GF-D8 (cell line): Measurements from ENCODE around the gene KCNJ5.
"Not testable (repeated sequence)": the region's sequence is repeated elsewhere in the genome, so short reads cannot be mapped to it uniquely, and the experiment has no call there.

Source experiments
- DNase-seq: peaks from one replicate; lab custom pipeline; 2025; lab: John Stamatoyannopoulos, UW

Gene KCNJ5

DNA sequence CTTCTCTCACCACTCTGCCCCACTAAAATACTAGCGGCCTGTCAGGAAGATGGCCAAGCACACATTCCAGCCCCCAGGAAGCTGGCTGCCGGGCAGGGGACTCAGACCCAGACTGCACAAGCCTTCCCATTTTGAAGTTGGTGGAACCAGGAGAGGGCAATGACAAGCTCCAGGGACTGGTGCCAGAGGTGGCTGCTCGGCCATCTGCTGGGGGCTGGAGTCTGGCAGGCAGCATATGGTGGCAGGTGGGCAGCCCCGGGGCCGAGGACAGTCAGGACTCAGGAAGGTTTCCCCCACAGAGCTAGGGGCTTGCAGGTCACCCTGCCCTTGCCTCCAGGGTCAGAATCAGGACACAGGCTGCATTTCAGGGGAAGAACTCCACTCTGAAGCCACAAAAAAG lies 22.6 kb downstream of the KCNJ5 start:
- DNase-seq, result no peak

DNA sequence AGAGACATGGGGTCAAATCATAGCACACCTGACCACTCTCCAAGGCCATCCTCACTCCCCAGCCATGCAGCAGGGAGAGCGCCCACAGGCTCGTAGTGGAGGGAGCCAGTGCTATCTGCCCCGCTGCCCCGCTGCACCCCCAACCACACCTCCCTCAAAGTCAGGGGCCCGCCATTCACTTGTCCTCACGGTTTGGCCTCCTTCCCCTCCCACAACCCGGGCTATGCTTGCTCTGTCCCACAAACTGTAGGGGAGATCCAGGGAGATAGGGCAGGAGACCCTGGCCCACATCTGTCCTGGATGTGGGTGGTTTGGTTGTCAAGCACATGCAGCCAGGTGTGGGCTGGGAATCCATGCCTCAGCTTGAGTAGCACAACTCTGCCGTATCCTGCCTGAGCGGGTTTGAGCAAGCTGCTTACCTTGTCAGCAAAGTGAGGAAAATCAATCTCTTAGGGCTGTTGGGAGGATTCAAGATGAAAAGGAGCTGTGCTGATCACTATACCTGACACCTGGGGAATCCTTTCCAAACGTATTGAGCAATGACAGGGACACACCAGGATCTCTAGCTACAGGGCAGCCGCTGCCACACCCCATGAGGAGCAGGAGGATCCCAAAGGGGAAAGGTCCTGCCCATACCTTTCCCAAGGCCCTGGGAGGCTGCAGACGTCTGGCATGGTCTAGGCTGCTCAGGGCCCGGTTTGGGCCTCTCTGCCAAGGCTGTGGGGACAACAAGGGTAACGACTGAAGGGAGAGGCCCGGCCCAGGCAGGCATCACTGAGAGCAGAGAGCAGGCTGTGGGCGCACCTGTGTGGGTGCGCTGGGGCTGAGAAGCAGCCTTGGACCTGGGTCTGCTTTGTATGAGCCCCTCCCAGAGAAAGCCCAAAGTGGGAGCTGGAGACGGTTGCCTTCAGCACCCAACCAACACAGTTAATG lies 23.3 kb downstream of the KCNJ5 start:
- no peak for DNase-seq

DNA sequence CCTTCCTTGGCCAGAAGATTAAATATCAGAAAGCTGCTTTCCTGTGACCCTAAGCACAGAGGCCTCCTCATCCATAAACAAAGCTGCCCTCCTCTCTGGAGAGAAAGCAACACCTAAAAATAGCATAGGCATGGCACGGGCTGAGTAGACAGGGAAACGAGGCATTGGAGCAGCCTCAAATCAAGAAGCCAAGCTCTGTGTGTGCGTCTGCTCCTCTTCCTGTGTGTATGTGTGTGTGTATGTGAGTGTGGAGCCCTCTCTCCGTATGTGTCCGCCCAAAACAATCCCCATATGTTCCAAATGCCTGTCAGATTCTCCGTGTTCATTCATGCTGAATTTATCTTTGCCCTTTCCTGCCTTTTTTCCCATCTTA lies 24.0 kb downstream of the KCNJ5 start:
- DNase-seq, result no peak

DNA sequence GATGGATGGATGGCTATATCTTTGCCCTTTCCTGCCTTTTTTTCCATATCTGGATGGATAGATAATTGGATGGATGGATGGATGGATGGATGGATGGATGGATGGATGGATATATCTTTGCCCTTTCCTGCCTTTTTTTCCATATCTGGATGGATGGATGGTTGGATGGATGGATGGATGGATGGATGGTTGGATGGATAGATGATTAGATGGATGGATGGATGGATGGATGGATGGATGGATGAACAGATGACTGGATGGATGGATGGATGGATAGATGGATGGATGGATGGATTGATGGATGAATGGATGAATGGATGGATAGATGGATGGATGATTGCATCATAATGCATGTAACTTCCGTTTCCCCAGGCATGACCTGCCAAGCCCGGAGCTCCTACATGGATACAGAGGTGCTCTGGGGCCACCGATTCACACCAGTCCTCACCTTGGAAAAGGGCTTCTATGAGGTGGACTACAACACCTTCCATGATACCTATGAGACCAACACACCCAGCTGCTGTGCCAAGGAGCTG lies 24.9 kb downstream of the KCNJ5 start:
- no peak for DNase-seq

DNA sequence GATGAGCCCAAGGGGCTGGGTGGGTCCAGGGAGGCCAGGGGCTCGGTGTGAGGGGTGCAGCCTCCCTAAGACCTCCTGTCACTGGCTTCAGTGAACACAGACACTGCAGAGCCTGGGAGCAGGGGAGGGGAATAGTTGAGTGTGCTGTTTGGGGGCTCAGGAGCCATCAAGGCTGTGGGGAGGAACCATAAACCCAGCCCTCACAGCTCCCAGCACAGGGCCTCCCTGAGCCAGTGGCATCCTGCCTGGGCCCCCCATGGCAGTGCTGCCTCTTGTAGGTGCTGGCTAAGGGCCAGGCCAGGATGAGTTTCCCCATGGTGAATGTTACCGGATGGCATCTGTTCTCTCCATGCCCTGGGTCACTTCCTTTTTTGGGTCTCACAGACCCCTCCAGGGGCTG lies 25.5 kb downstream of the KCNJ5 start:
- DNase-seq, result no peak

DNA sequence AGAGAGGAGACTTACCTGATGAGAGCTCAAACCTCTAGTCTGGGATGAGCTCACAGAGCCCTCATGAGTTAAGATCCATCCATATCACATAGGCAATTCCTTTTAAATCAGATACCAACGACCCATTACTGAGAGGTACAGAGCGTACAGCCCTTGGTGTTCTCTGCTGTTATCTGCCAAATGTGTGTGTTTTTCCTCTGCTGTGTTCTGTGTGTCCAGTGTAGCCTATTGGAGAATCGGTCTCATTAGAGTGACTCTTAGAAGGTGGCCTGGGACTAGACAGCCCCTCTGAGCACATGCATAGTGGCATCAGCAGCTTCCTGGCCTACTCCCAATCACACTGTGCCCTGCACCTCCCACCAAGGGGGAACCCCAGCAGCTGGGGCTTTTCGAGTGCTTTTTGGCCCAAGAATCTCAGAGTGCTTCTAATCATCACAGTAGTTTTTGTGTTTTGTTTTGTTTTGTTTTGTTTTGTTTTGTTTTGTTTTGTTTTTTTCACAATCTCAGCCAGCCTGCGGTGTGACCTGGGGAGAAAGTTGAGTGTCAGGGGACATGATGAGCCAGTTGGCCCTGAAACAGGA lies 26.1 kb downstream of the KCNJ5 start:
- no peak for DNase-seq

DNA sequence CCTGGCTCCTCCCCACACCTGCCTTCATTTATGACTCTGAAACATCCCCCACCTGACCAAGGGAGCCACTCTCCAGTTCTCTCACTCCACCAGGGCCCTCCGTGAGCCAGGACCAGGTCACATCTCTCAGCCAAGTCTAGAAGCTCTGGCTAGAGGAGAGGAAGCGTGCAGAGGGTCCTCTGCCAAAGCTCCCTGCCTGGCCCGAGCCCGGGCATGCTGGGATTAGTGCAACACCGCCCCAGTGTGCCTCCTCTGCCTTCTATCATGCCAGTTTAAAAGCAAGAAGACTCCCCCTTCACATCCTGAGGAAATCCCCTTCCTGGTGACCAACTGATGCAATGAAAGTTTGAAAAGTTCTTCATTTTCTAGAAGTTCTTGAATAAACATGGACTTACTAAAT lies 28.1 kb downstream of the KCNJ5 start:
- DNase-seq, result no peak

DNA sequence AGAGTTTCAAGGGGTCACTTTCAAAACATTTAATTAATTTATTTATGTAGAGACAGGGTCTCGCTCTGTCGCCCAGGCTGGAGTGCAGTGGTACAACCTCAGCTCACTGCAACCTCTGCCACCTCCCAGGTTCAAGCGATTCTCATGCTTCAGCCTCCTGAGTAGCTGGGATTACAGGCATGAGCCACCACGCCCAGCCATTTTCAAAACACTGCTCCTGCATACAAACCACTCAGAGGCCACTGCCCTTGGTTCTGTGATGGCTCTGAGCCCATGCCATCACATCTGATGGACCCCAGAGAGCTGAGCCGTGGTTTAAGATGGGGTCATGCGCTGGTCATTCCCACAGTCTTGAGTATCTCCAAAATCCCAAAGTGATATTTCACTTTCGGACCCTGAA lies 28.5 kb downstream of the KCNJ5 start:
- not testable (repeated sequence) for DNase-seq

DNA sequence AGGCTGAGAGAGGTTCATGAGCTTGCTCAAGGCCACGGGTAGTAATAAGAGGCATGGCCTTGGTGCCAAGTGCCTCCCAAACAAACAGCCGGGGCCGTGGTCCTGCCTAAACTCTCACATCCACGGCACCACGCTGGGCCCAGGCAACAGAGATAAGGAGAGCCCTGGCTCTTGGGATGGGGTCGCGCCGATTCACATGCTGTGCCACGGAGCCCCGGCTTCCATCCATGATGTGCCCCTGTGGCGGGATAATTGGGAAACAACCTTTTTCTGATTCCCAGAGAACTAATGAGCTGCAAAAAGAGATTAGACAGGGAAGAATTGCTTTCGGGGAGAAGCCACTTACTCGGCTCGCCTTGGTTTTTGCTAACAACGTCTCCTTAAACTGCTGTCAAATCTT lies 29.5 kb downstream of the KCNJ5 start:
- DNase-seq, result no peak

DNA sequence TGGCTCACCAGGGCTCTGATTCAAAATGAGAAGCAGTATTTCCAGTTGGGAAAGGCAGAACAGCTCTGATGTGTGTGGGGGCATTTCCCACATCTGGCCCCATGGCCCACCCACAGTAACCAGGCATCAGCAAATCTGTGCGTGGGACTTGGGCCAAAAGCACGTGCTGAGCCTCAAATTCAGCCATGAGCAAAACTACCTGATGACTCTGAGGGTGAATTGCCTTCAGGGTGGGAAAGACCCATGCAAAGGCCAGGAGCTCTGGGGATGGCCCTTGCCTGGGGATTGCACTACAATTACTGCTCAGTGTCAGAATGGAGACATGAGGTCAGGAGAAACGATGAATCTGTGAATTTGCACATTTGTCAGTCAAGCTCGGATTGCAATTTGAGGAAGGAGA lies 30.6 kb downstream of the KCNJ5 start:
- DNase-seq, result no peak

DNA sequence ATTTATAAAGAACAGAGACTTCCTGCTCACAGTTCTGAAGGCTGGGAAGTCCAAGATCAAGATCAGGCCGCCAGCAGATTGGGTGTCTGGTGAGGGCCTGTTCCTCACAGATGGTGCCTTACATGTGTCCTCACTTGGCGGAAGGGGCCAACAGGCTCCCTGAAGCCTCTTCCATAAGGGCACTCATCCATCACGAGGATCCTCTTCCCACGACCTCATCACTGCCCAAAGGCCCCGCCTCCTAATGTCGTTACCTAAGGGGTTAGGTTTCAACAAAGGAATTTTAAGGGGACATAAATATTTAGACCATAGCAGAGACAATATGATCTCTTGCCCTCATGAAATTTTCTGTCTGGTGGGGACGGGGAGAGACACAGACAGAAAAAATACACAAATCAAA lies 32.9 kb downstream of the KCNJ5 start:
- DNase-seq, result no peak

DNA sequence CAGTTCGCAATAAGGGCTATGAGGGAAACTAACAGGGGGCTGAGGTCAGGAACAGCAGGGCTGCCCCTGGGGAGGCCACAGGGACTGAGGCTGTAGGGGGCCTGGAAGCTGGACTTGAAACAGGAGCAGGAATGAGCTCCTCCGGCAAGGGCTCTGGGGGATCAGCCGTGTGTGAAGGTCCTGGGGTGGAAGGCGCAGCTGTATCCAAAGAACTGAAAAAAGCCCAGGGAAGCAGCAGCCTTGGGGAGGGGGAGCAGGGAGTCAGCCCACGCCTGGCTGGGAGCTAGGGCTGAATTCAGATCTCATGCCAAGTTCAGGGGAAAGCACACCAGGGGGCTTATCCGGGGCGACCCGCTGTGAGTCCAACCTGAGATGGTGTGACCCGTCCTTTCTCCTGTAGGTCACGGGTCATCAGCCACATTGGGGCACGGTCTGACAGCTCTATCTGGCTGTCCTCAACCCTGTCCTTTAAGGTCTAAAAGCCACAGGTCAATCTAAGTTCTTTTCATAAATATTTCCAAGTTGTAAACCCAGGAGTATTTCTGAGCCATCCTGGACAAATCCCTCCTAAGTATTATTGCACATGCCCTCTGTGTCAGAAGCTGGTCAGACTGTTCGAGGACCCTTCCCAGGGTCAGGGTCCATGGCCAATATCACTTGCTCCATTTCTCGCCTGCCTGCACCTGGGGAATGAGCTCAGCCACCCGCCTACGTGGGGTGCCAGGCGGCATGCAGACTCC lies 33.5 kb downstream of the KCNJ5 start:
- DNase-seq, result no peak

DNA sequence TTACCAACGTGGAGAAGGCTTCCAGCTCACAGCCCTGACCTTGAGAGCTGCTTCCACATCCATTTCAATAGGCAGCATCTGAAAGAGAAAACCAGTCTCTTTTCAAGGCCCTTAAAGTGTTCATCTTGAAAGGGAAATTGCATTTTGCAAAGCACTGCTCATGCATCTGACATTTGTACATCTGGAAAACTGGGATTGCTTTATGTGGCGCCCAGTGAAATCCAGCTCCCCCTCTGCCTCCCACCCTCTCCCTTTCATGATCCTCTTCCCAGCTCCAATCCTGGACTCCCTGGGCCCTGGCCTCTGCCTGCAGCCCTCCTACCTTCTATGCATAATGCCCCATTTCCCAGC lies 34.1 kb downstream of the KCNJ5 start:
- no peak for DNase-seq

DNA sequence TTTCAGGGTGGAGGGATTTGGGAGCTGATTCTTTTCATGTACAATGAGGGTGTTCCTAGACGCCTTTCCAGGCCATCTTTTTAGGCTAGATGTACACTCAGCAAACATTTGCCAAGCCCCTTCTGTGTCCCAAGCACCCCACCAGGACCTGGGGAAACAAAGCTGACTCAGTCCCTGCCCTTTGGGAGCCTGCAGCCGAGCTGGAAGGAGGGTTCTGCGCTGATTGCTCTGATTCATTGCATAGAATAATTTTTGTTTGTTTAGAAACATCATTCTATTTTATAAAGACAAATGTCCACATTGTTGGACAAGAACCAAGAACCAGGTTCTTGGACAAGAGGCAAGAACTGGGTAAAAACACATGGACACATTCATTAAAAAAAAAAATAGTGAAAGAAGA lies 34.8 kb downstream of the KCNJ5 start:
- DNase-seq, result no peak

DNA sequence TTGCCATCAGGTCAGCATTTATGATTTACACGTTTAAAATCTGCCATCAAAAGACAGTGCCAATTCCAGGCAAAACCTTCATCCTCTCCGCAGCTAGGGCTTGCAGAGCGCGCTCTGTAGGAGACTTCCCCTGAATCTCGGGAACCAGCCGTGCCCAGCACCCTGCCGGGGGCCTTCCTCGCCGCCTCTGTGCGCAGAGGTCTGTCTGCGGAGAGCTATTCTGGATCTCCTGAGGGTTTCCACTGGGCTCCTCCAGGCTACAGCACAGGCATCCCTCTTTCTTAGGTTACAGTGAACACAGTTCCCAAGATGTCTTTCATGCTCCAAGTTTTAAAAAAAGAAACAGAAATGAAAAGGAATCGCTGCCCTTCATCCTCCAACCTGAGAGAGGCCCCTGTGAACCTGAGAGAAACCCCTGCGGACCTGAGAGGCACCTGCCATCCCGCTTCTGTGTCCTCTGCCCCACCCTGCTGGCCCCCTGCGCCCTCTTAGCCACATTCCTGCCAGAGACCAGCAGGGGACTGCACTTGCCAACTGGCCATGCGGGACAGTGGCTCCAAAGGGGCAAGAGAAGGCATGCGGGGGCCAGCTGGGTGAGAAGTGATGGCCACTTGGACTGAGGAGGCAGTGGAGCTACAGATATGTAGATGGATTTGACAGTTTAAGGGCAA lies 35.4 kb downstream of the KCNJ5 start:
- no peak for DNase-seq

DNA sequence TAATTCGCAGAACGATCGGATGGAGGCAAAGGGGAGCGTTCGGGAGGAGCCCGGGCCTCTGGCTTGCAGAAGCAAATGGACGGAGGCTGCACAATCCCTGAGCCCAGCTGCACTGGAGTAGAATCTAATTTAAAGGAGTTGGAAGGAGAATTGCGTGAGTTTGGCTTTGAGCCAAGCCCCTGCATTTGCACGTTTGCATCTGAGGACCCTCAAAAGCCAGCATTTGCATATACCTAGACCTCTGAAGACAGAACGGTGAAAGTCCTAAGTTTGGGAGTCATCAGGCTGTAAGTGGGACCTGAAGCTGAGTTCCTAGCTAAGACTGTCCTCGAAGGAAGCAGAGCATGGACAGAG lies 35.9 kb downstream of the KCNJ5 start:
- no peak for DNase-seq

DNA sequence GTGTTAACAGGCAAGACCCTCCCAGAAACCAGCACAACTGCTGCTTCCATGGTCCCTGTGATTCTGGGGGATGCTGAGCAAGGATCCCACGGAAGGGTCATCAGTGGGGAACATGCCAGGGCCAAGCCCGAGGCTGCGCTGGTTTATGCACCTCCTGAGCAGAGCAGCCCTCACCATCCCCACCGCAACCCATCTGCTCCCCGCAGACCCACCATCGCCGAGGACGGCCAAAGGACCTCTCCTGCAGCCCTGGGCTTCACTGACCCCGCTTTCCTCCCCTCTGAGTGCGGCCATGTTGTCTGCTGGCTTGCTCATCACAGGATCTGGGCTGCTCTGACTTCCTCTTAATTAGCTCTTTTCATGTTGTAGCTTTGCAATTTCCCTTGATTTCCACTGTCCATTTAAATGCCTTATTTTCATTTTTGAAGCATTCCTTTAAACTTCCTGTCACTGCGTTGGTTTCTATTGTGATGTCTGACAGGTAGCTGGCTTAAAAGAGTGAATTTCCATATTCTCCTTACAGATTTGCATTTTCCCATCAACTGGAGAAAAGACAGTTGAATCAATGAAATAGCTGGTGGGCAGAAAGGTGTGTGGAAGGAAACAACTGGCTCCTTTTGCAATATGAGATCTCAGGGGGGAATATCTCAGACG lies 36.7 kb downstream of the KCNJ5 start:
- DNase-seq, result no peak

DNA sequence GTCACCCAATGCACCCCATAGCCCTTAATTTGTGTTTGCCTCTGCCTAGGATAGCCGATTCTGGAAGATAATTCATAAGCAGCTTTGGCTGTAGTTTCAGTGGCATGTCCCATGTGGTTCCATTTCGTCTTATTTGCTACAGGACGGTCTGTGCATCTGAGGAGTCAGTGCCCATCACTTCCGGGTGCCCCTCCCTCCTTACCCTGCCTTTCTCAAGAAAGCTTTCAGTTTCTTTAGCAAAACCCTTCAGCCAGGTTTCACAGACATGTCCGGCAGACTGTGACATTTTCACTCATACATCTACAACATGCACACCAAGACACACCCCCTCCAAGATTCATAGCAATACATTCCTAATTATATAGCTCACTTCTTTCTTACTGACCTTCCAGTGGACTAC lies 37.2 kb downstream of the KCNJ5 start:
- DNase-seq, result no peak

DNA sequence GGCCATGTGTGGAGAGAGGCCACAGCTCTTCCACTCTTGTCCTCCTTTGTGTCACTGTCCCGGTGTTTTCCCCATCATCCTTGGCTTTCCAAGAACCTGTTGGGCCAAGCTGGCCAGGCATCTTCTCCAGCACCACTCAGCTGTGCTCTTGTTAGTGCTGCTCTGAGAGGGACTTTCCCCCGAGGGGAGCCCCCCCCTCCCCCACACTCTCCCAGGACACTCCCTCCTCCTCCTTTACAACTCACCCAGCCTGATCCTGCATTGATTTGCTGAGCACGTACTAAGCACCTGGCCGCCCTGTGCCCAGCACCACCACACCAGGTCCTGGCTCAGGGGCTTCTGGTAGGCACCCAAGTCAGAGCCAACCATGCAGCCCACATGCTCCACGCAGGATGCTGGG lies 38.3 kb downstream of the KCNJ5 start:
- no peak for DNase-seq

DNA sequence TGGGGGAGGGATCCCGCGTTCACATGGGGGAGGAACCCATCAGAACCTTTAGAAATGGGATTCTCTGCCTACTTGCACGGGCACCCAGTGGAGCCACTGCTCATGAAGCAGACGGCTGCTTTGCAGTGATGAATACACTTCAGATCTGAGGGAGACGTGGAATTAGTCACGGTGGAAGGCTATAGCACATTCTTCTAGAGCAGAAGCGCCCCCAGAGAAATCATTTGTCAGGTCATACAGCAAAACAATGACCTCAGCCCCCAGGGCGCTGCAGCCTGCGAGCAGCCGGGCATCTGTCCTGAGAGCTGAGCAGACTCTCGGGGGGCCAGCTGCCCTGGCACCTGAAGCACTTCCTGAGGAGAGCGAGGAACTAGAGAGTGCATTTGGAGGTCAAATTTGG lies 38.8 kb downstream of the KCNJ5 start:
- DNase-seq, result no peak

DNA sequence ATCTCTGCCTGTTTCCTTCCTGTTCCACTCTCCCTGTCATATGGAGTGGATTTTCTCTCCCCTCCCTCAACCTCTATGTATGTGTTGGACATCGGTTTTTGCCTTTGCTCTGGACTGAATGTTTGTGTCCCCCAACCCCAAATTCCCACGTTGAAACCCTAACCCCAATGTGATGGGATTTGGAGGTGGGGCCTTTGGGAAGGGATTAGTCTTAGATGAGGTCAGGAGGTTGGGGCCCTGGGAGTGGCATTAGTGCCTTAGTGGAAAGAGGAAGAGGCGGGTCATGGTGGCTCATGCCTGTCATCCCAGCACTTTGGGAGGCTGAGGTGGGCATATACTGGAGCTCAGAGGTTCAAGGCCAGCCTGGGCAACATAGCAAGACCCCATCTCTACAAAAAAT lies 39.9 kb downstream of the KCNJ5 start:
- DNase-seq, result no peak

DNA sequence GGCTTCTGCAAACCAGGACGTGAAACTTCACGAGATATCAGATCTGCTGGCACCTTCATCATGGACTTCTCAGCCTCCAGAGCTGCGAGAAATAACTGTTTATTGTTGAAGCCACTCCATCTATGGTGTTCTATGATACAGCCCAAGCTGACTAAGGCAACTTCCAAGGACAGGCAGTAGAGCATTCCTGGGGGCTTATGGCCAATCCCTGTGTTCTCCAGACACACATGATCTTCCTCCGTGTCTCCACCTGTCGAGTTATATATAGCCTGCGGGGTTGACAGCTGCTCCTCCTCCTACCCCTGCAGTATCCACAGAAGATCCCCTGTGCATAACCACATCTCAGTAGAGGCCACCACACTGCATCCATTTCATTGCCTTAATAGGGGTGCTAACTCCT lies 40.5 kb downstream of the KCNJ5 start:
- no peak for DNase-seq
